Measurements from ENCODE around the gene DUOXA1. TPM values are rescaled to one million over a fixed set of nuclear protein-coding genes. Genes with fewer than 3 reads are reported as not detected.

DUOXA1 gene
- total RNA-seq, 1 donor from 2014 or later: not detected

- Histone ChIP-seq H3K27me3 (peaks cover 8% of the 10 kb centered on the region), H3K36me3 (no peaks in the 10 kb centered on the region), H4K20me1 (ENCODE audit: low read depth) (no peaks in the 10 kb centered on the region), H3K9me3 (ENCODE audit: low read depth) (no peaks in the 10 kb centered on the region), H3K4me3 (no peak overlapping the region), H3K79me2 (ENCODE audit: low read depth) (no peaks in the 10 kb centered on the region), H3K27ac (no peak overlapping the region), H3K9ac (no peak overlapping the region), H3K4me1 (peaks cover 7% of the 10 kb centered on the region), H2AFZ (replicated peaks) (no peak overlapping the region), H3F3A (ENCODE audit: low read depth) (no peaks in the 10 kb centered on the region), H3K4me2 (no peak overlapping the region)
- TF ChIP-seq, protein P1, sequence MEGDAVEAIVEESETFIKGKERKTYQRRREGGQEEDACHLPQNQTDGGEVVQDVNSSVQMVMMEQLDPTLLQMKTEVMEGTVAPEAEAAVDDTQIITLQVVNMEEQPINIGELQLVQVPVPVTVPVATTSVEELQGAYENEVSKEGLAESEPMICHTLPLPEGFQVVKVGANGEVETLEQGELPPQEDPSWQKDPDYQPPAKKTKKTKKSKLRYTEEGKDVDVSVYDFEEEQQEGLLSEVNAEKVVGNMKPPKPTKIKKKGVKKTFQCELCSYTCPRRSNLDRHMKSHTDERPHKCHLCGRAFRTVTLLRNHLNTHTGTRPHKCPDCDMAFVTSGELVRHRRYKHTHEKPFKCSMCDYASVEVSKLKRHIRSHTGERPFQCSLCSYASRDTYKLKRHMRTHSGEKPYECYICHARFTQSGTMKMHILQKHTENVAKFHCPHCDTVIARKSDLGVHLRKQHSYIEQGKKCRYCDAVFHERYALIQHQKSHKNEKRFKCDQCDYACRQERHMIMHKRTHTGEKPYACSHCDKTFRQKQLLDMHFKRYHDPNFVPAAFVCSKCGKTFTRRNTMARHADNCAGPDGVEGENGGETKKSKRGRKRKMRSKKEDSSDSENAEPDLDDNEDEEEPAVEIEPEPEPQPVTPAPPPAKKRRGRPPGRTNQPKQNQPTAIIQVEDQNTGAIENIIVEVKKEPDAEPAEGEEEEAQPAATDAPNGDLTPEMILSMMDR (IDR thresholded peaks at IDR 0.05): no peak
- TF ChIP-seq EZH2 (IDR thresholded peaks at IDR 0.05) (no peak), EZH2phosphoT487 (IDR thresholded peaks at IDR 0.05) (no peak)
- Mint-ChIP-seq H3K27ac (no peak overlapping the region), H3K4me1 (peaks cover 12% of the 10 kb centered on the region), H3K36me3 (no peaks in the 10 kb centered on the region), H3K4me3 (no peak overlapping the region), H3K9me3 (peaks cover 3% of the 10 kb centered on the region), H3K27me3 (ENCODE audit: insufficient read depth, low read depth) (peaks cover 14% of the 10 kb centered on the region)
- DNase-seq (ENCODE audit: low spot score): no peak
These were observed 32.2 kb downstream of the DUOXA1 start for GRCh38 chr15:45097466-45097865.

- Histone ChIP-seq H3K4me2 (no peak overlapping the region), H3K79me2 (ENCODE audit: low read depth) (no peaks in the 10 kb centered on the region), H3K4me1 (peaks cover under 1% of the 10 kb centered on the region), H3K4me3 (no peak overlapping the region), H3K27ac (no peak overlapping the region), H3F3A (ENCODE audit: low read depth) (no peaks in the 10 kb centered on the region), H2AFZ (replicated peaks) (no peak overlapping the region), H3K27me3 (peaks cover 5% of the 10 kb centered on the region), H3K9ac (no peak overlapping the region), H4K20me1 (ENCODE audit: low read depth) (no peaks in the 10 kb centered on the region), H3K36me3 (no peaks in the 10 kb centered on the region), H3K9me3 (ENCODE audit: low read depth) (no peaks in the 10 kb centered on the region)
- no peak for DNase-seq (ENCODE audit: low spot score)
- Mint-ChIP-seq H3K36me3 (no peaks in the 10 kb centered on the region), H3K27ac (no peak overlapping the region), H3K27me3 (ENCODE audit: insufficient read depth, low read depth) (peaks cover 15% of the 10 kb centered on the region), H3K4me3 (no peak overlapping the region), H3K9me3 (peaks cover 3% of the 10 kb centered on the region), H3K4me1 (peaks cover 4% of the 10 kb centered on the region)
- TF ChIP-seq EZH2 (IDR thresholded peaks at IDR 0.05) (no peak), EZH2phosphoT487 (IDR thresholded peaks at IDR 0.05) (no peak)
- TF ChIP-seq, protein P1 (IDR thresholded peaks at IDR 0.05): no peak
These were observed 34.0 kb downstream of the DUOXA1 start for GRCh38 chr15:45095661-45096060.

GRCh38 chr15:45094358-45094730 lies 35.3 kb downstream of the DUOXA1 start:
- H3K36me3 Mint-ChIP-seq: no peaks in the 10 kb centered on the region
- Histone ChIP-seq H3K79me2 (ENCODE audit: low read depth) (no peaks in the 10 kb centered on the region), H3K4me1 (no peaks in the 10 kb centered on the region), H3K27me3 (peaks cover 12% of the 10 kb centered on the region), H3K9me3 (ENCODE audit: low read depth) (no peaks in the 10 kb centered on the region), H3F3A (ENCODE audit: low read depth) (no peaks in the 10 kb centered on the region), H3K27ac (no peak overlapping the region), H3K36me3 (no peaks in the 10 kb centered on the region), H4K20me1 (ENCODE audit: low read depth) (no peaks in the 10 kb centered on the region), H3K4me2 (no peak overlapping the region), H3K9ac (no peak overlapping the region), H2AFZ (replicated peaks) (no peak overlapping the region), H3K4me3 (no peak overlapping the region)
- no peak for DNase-seq (ENCODE audit: low spot score)
- H3K4me1 Mint-ChIP-seq: no peaks in the 10 kb centered on the region
- H3K9me3 Mint-ChIP-seq: peaks cover 3% of the 10 kb centered on the region
- TF ChIP-seq EZH2phosphoT487 (IDR thresholded peaks at IDR 0.05): no peak
- TF ChIP-seq, protein P1 (IDR thresholded peaks at IDR 0.05): no peak
- TF ChIP-seq EZH2 (IDR thresholded peaks at IDR 0.05): no peak
- no peak overlapping the region for H3K27ac Mint-ChIP-seq
- H3K27me3 Mint-ChIP-seq (ENCODE audit: insufficient read depth, low read depth): peaks cover 10% of the 10 kb centered on the region
- H3K4me3 Mint-ChIP-seq: no peak overlapping the region
